Stimulated activated CD4-positive, alpha-beta T cell treated with anti-CD3 and anti-CD28 coated beads, Interleukin-15, amount 100 ng/mL, for 48 hours (primary cell): ENCODE data around the gene CRACR2A.

ENCODE experiments used
- DNase-seq, 2 donors: peaks; one replicate each; pipeline ENCODE4 v3.0.0-alpha.2; 2020; ENCODE audit warnings: low read depth in 2 of 2

Gene CRACR2A

GRCh38 chr12:3752741-3753486 is at the start of gene CRACR2A:
CRACR2A (minus strand) TSS chr12:3753109; CDS start chr12:3696999, 56,110 bp downstream.
- peak; percentile 71 to 84 for DNase-seq

GRCh38 chr12:3797531-3798048 is 44.7 kb upstream of the CRACR2A start:
- DNase-seq = no peak

GRCh38 chr12:3795492-3796133 is 42.7 kb upstream of the CRACR2A start:
- DNase-seq = no peak

GRCh38 chr12:3795066-3795465 is 42.2 kb upstream of the CRACR2A start:
- DNase-seq = no peak

- DNase-seq = no peak
These were observed 39.8 kb upstream of the CRACR2A start for GRCh38 chr12:3792623-3793288.

- no peak for DNase-seq
These were observed 38.5 kb upstream of the CRACR2A start for GRCh38 chr12:3791256-3791874.

- DNase-seq = no peak
These were observed 37.7 kb upstream of the CRACR2A start for GRCh38 chr12:3790642-3791041.

- no peak for DNase-seq
These were observed 36.9 kb upstream of the CRACR2A start for GRCh38 chr12:3789838-3790237.

GRCh38 chr12:3777206-3777809 is 24.4 kb upstream of the CRACR2A start:
- DNase-seq = no peak

GRCh38 chr12:3775385-3776035 is 22.6 kb upstream of the CRACR2A start:
- DNase-seq = no peak

- DNase-seq = no peak
These were observed 19.5 kb upstream of the CRACR2A start for GRCh38 chr12:3772380-3772779.

- no peak for DNase-seq
These were observed 18.9 kb upstream of the CRACR2A start for GRCh38 chr12:3771853-3772252.

- DNase-seq = no peak
These were observed 18.0 kb upstream of the CRACR2A start for GRCh38 chr12:3770891-3771290.

- DNase-seq = no peak
These were observed 16.1 kb upstream of the CRACR2A start for GRCh38 chr12:3768911-3769447.

GRCh38 chr12:3761116-3761735 is 8.3 kb upstream of the CRACR2A start:
- no peak for DNase-seq

GRCh38 chr12:3759878-3760277 is 7.0 kb upstream of the CRACR2A start:
- DNase-seq = no peak

- no peak for DNase-seq
These were observed 4.4 kb upstream of the CRACR2A start for GRCh38 chr12:3757261-3757660.

- DNase-seq = no peak
These were observed 3.0 kb upstream of the CRACR2A start for GRCh38 chr12:3755898-3756297.

GRCh38 chr12:3753544-3754284 is 805 bp upstream of the CRACR2A start:
- no peak for DNase-seq
